Measurements from ENCODE around the gene LENG8. TPM values are rescaled to one million over a fixed set of nuclear protein-coding genes. Genes with fewer than 3 reads are reported as not detected.

Gene LENG8
- total RNA-seq, 2 donors from 2014 or later = 32.1 to 36.4 TPM

DNA sequence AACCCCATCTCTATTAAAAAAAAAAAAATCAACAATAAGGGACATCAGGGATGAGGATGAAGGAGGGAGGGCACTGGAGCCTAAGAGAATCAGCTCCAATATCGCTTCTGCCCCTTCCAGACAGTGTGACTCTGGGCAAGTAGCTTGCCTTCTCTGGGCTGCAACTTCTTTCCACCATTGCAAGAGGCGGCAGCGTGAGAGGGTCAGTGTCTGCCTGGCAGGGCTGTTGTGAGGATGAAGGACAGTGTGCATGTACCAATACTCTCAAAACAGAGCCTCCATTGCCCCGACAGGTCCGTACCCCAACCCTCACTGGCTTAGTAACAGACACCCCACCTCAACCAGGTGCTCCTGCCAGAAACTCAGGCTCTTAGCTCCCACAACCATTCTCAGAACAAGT, 15.3 kb upstream of the LENG8 start:
- TF ChIP-seq, protein P1, sequence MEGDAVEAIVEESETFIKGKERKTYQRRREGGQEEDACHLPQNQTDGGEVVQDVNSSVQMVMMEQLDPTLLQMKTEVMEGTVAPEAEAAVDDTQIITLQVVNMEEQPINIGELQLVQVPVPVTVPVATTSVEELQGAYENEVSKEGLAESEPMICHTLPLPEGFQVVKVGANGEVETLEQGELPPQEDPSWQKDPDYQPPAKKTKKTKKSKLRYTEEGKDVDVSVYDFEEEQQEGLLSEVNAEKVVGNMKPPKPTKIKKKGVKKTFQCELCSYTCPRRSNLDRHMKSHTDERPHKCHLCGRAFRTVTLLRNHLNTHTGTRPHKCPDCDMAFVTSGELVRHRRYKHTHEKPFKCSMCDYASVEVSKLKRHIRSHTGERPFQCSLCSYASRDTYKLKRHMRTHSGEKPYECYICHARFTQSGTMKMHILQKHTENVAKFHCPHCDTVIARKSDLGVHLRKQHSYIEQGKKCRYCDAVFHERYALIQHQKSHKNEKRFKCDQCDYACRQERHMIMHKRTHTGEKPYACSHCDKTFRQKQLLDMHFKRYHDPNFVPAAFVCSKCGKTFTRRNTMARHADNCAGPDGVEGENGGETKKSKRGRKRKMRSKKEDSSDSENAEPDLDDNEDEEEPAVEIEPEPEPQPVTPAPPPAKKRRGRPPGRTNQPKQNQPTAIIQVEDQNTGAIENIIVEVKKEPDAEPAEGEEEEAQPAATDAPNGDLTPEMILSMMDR (IDR thresholded peaks at IDR 0.05) = no peak
- Histone ChIP-seq H3K4me3 (no peak overlapping the region), H3K4me1 (peaks cover 0 to 50% of the 10 kb centered on the region in 2 donors), H3K27me3 (no peaks in the 10 kb centered on the region), H3K27ac (no peak overlapping the region), H3K9me3 (no peaks in the 10 kb centered on the region), H3K36me3 (no peaks in the 10 kb centered on the region)
- DNase-seq (ENCODE audit: low spot score) = no peak

DNA sequence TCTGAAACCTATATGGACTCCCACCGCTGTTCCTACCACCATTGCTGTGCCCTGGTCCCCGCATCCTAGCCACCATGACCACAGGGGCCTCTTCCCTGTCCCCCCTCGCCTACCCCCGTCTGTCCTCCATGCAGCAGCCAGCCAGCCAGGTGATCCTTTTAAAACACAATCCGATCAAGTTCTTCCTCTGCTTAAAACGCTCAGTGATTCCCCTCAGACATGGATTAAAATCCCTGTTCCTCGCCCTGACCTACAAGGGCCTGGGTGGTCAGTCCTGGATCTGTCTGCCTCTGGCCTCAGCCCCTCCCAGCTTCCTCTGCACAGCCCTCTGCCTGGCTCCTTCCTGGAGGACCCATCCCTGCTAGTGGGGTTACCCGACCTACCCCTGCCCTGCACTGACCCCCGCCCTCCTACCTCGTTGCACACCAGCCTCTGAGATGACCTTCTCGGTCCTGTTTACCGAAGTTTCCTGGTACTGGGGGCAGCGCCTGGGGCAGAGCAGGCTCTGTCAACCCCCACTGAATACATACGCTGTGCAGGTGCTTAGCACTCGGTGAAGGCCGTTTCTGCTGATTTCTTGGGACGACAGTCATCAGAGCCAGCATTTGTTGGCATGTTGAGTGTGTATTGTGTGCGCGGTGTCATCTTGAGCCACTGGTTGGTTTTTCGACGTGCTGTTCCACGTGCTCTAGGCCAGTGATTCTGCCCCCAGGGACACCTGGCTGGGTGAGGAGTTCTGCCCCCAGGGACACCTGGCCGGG, 14.7 kb upstream of the LENG8 start:
- peaks cover 0 to 50% of the 10 kb centered on the region in 2 donors for H3K4me1 ChIP-seq
- no peaks in the 10 kb centered on the region for H3K27me3 ChIP-seq
- DNase-seq (ENCODE audit: low spot score) = no peak
- H3K9me3 ChIP-seq = no peaks in the 10 kb centered on the region
- no peak overlapping the region for H3K4me3 ChIP-seq
- TF ChIP-seq, protein P1 (IDR thresholded peaks at IDR 0.05) = no peak
- no peaks in the 10 kb centered on the region for H3K36me3 ChIP-seq
- H3K27ac ChIP-seq = no peak overlapping the region

DNA sequence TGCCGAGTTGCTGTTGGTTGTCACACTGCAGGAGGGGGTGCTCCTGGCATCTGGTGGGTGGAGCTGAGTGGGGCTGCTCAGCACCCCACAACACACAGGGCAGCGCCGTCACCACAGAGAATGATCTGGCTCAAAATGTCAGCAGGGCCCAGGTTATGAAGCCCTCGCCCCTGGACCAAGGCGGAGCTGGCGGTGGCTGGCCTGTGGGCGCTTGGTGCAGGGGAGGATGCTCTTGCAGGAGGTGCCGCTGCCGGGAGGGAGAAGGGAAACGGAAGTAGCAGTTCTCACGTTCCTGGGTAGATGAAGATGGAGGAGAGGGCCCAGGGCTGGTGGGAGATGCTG, 14.2 kb upstream of the LENG8 start:
- TF ChIP-seq, protein P1 (IDR thresholded peaks at IDR 0.05) = no peak
- DNase-seq (ENCODE audit: low spot score) = no peak
- H3K27ac ChIP-seq = no peak overlapping the region
- no peak overlapping the region for H3K4me3 ChIP-seq
- H3K27me3 ChIP-seq = no peaks in the 10 kb centered on the region
- H3K4me1 ChIP-seq = peaks cover 0 to 50% of the 10 kb centered on the region in 2 donors
- H3K9me3 ChIP-seq = no peaks in the 10 kb centered on the region
- no peaks in the 10 kb centered on the region for H3K36me3 ChIP-seq

DNA sequence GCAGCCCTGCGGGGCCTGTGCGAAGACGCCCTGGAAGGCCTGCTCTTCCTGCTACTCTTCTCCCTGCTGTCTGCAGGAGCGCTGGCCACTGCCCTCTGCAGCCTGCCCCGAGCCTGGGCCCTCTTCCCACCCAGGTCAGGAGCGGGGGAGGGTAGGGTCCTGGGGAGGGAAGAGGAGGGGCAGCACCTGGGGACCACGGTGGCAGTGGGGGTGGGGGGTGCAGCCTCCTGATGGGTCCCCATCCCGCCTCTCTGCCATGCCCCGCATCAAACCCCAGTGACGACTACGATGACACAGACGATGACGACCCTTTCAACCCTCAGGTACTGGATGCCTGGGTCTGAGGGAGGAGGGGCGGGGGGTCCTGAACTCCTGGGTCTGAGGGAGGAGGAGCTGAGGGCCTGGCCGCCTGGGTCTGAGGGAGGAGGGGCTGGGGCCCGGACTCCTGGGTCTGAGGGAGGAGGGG, 13.4 kb upstream of the LENG8 start:
- Histone ChIP-seq H3K27ac (no peak overlapping the region), H3K4me1 (peaks cover 0 to 42% of the 10 kb centered on the region in 2 donors)
- no peak for DNase-seq (ENCODE audit: low spot score)

DNA sequence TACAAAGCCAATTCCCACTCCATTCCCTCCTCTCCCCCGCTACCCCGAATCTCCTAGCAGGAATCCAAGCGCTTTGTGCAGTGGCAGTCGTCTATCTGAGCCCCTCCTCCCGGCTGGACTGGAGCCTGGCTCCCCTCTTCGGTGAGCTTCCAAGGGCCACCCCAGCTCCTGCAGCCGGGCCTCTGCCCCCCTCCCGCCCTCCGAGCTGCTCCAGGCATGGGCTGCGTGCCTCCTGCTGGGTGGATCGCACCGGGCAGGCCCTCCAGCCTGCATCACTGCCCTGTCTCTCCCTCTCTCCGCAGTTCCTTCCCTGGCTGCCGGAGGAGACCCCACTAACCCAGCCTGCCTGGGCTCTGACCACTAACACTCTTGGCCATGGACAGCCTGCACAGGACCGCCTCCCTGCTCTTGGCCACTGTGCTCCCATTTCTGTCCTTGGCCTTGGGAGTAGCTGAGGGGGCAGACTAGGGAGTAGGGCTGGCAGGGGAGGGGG, 12.9 kb upstream of the LENG8 start:
- no peak overlapping the region for H3K4me3 ChIP-seq
- H3K27ac ChIP-seq = no peak overlapping the region
- H3K27me3 ChIP-seq = no peaks in the 10 kb centered on the region
- TF ChIP-seq, protein P1 (IDR thresholded peaks at IDR 0.05) = no peak
- no peaks in the 10 kb centered on the region for H3K36me3 ChIP-seq
- H3K4me1 ChIP-seq = peaks cover 0 to 37% of the 10 kb centered on the region in 2 donors
- no peaks in the 10 kb centered on the region for H3K9me3 ChIP-seq
- no peak for DNase-seq (ENCODE audit: low spot score)

More for the DNA sequence above, 13.4 kb upstream of the LENG8 start:
- no peak overlapping the region for H3K4me3 ChIP-seq
- TF ChIP-seq, protein P1 (IDR thresholded peaks at IDR 0.05) = no peak
- H3K36me3 ChIP-seq = no peaks in the 10 kb centered on the region
- no peaks in the 10 kb centered on the region for H3K9me3 ChIP-seq
- no peaks in the 10 kb centered on the region for H3K27me3 ChIP-seq
